Measurements from ENCODE around the gene DSCAML1.

DNA sequence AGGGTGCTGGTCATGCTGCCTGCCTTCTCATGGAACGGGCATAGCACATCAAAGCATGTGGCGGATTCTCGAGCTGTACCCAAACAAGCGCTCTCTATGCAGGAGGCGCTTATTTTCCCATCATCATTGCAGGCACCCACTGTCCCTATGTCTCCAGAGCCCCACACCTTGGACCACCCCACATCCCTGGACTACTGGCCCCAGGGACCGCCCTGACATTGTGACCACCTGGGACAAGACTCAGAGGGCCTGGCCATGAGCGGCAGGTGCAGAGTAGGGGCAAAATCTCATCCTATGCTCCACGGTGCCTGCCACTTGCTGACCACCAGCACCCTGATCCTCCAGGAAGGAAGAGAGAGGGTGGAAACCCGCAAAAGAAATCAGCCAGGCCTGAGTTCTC lies 170.4 kb downstream of the DSCAML1 start:
- TF ChIP-seq, protein P1, sequence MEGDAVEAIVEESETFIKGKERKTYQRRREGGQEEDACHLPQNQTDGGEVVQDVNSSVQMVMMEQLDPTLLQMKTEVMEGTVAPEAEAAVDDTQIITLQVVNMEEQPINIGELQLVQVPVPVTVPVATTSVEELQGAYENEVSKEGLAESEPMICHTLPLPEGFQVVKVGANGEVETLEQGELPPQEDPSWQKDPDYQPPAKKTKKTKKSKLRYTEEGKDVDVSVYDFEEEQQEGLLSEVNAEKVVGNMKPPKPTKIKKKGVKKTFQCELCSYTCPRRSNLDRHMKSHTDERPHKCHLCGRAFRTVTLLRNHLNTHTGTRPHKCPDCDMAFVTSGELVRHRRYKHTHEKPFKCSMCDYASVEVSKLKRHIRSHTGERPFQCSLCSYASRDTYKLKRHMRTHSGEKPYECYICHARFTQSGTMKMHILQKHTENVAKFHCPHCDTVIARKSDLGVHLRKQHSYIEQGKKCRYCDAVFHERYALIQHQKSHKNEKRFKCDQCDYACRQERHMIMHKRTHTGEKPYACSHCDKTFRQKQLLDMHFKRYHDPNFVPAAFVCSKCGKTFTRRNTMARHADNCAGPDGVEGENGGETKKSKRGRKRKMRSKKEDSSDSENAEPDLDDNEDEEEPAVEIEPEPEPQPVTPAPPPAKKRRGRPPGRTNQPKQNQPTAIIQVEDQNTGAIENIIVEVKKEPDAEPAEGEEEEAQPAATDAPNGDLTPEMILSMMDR (IDR thresholded peaks at IDR 0.05), result no peak
- TF ChIP-seq POLR2A (IDR thresholded peaks at IDR 0.05), result no peak

All from upper lobe of left lung (tissue), 4 donors.